ENCODE data around the gene FANCC.

Gene FANCC

GRCh38 chr9:95313010-95313498 lies 4.5 kb downstream of the FANCC start:
- Histone ChIP-seq H2BK12ac (ENCODE audit: low read length) (no peak overlapping the region), H2BK120ac (ENCODE audit: low read depth, low read length) (no peak overlapping the region), H3K23ac (ENCODE audit: low read depth, low read length, poor library complexity) (peak overlapping the region; percentile 50), H2BK5ac (ENCODE audit: low read length) (no peak overlapping the region), H3K79me1 (ENCODE audit: low read depth, low read length) (peaks cover 5% of the 10 kb centered on the region), H3K9me3 (replicated peaks in 1 of 2; ENCODE audit: control insufficient read depth in 2 of 2, insufficient read depth in 1 of 2, low read depth in 1 of 2, low read length in 2 of 2) (no peaks in the 10 kb centered on the region), H3K27me3 (ENCODE audit: control insufficient read depth in 3 of 3, insufficient read depth in 3 of 3, low read depth in 1 of 3, low read length in 3 of 3) (no peaks in the 10 kb centered on the region), H3K9ac (ENCODE audit: low read depth, low read length, poor library complexity) (no peak overlapping the region), H3K36me3 (replicated peaks in 1 of 2; ENCODE audit: control insufficient read depth in 2 of 2, insufficient read depth in 2 of 2, low read length in 2 of 2) (no peaks in the 10 kb centered on the region), H2AFZ (ENCODE audit: low read length) (no peak overlapping the region), H3K14ac (ENCODE audit: low read length) (no peak overlapping the region), H2AK5ac (ENCODE audit: low read depth, low read length) (peak overlapping the region; percentile 44), H3K4me1 (ENCODE audit: control insufficient read depth in 2 of 2, insufficient read depth in 1 of 2, low read depth in 1 of 2, low read length in 2 of 2) (peaks cover 2 to 9% of the 10 kb centered on the region in 2 donors), H3K18ac (ENCODE audit: low read length) (peak overlapping the region; percentile 68), H3K4me3 (ENCODE audit: low read length in 2 of 2) (peak overlapping the region in 1 of 2 donors; percentile 73), H2BK15ac (ENCODE audit: low read length) (no peak overlapping the region), H3K27ac (replicated peaks; ENCODE audit: low read length) (no peak overlapping the region), H4K91ac (ENCODE audit: low read depth, low read length, poor library complexity) (no peak overlapping the region), H3K4ac (ENCODE audit: low read length) (no peak overlapping the region), H3K4me2 (ENCODE audit: insufficient read depth, low read length, poor library complexity, severe bottlenecking) (peak overlapping the region; percentile 46), H4K8ac (ENCODE audit: low read depth, low read length) (no peak overlapping the region)
- DNase-seq (ENCODE audit: low spot score): no peak
- no CpG with 5 or more reads among the region's 29 CpGs for WGBS, 2 donors (ENCODE audit: extremely low coverage in 2 of 2, insufficient read length in 2 of 2, insufficient replicate concordance in 1 of 2)

DNA sequence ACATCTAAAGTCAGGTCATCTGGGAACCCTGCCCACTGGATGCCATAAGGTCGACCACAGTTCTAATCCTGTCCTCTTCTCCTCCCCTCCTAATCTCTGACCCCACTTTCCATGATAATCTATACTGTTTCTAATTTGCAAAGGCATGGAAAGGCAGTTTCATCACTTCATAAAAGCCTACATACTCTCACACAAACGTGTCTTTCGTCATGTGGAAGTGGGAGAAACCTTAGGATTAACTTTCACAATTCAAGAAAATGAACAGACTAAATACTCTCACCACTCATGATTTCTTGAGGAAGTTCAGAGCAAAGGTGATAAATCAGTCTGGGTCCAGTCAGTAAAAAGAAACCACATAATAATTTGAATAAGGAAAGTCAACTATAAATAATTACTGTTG lies 5.5 kb downstream of the FANCC start:
- H2BK12ac ChIP-seq (ENCODE audit: low read length): no peak overlapping the region
- no peak overlapping the region for H3K23ac ChIP-seq (ENCODE audit: low read depth, low read length, poor library complexity)
- H3K4ac ChIP-seq (ENCODE audit: low read length): no peak overlapping the region
- no peak overlapping the region for H3K4me2 ChIP-seq (ENCODE audit: insufficient read depth, low read length, poor library complexity, severe bottlenecking)
- no peak overlapping the region for H2AFZ ChIP-seq (ENCODE audit: low read length)
- H4K8ac ChIP-seq (ENCODE audit: low read depth, low read length): no peak overlapping the region
- H2BK120ac ChIP-seq (ENCODE audit: low read depth, low read length): no peak overlapping the region
- no peak overlapping the region for H3K4me3 ChIP-seq (ENCODE audit: low read length in 2 of 2)
- H3K79me1 ChIP-seq (ENCODE audit: low read depth, low read length): peaks cover 5% of the 10 kb centered on the region
- no peak overlapping the region for H3K27ac ChIP-seq (replicated peaks; ENCODE audit: low read length)
- H3K14ac ChIP-seq (ENCODE audit: low read length): no peak overlapping the region
- peaks cover 2 to 9% of the 10 kb centered on the region in 2 donors for H3K4me1 ChIP-seq (ENCODE audit: control insufficient read depth in 2 of 2, insufficient read depth in 1 of 2, low read depth in 1 of 2, low read length in 2 of 2)
- no peak overlapping the region for H2BK15ac ChIP-seq (ENCODE audit: low read length)
- no peak overlapping the region for H3K9ac ChIP-seq (ENCODE audit: low read depth, low read length, poor library complexity)
- no peak overlapping the region for H4K91ac ChIP-seq (ENCODE audit: low read depth, low read length, poor library complexity)
- no CpG with 5 or more reads among the region's 3 CpGs for WGBS, 2 donors (ENCODE audit: extremely low coverage in 2 of 2, insufficient read length in 2 of 2, insufficient replicate concordance in 1 of 2)
- H3K27me3 ChIP-seq (ENCODE audit: control insufficient read depth in 3 of 3, insufficient read depth in 3 of 3, low read depth in 1 of 3, low read length in 3 of 3): no peaks in the 10 kb centered on the region
- no peaks in the 10 kb centered on the region for H3K36me3 ChIP-seq (replicated peaks in 1 of 2; ENCODE audit: control insufficient read depth in 2 of 2, insufficient read depth in 2 of 2, low read length in 2 of 2)
- H3K18ac ChIP-seq (ENCODE audit: low read length): no peak overlapping the region
- no peak overlapping the region for H2AK5ac ChIP-seq (ENCODE audit: low read depth, low read length)
- H2BK5ac ChIP-seq (ENCODE audit: low read length): no peak overlapping the region
- no peak for DNase-seq (ENCODE audit: low spot score)
- H3K9me3 ChIP-seq (replicated peaks in 1 of 2; ENCODE audit: control insufficient read depth in 2 of 2, insufficient read depth in 1 of 2, low read depth in 1 of 2, low read length in 2 of 2): no peaks in the 10 kb centered on the region

DNA sequence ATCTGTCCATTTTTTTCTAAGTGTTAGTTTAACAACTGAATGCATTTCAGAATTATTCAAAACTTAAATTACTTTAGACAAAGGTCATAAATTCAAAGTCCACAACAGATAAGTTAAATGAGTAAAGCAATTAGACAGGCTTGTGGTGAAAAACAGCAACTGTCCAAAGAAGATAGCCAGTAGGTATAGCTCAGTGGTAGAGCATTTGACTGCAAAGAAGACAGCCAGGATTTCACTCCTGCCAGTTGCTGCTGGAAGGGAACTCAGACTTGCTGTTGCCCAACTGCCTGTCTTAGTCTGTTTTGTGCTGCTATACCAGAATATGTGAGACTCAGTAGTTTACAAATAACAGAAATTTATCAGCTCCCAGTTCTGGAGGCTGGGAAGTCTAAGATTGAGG lies 10.0 kb downstream of the FANCC start:
- no peak overlapping the region for H3K14ac ChIP-seq (ENCODE audit: low read length)
- no peak for DNase-seq (ENCODE audit: low spot score)
- no peak overlapping the region for H2AFZ ChIP-seq (ENCODE audit: low read length)
- H3K23ac ChIP-seq (ENCODE audit: low read depth, low read length, poor library complexity): no peak overlapping the region
- no peak overlapping the region for H2BK12ac ChIP-seq (ENCODE audit: low read length)
- no peak overlapping the region for H2BK5ac ChIP-seq (ENCODE audit: low read length)
- H3K4me3 ChIP-seq (ENCODE audit: low read length in 2 of 2): no peak overlapping the region
- no peak overlapping the region for H3K18ac ChIP-seq (ENCODE audit: low read length)
- no peak overlapping the region for H2BK15ac ChIP-seq (ENCODE audit: low read length)
- H3K9me3 ChIP-seq (replicated peaks in 1 of 2; ENCODE audit: control insufficient read depth in 2 of 2, insufficient read depth in 1 of 2, low read depth in 1 of 2, low read length in 2 of 2): peaks cover 0 to 10% of the 10 kb centered on the region in 2 donors
- H4K91ac ChIP-seq (ENCODE audit: low read depth, low read length, poor library complexity): no peak overlapping the region
- H3K79me1 ChIP-seq (ENCODE audit: low read depth, low read length): peaks cover 2% of the 10 kb centered on the region
- no peak overlapping the region for H3K4ac ChIP-seq (ENCODE audit: low read length)
- H3K27me3 ChIP-seq (ENCODE audit: control insufficient read depth in 3 of 3, insufficient read depth in 3 of 3, low read depth in 1 of 3, low read length in 3 of 3): no peaks in the 10 kb centered on the region
- no peak overlapping the region for H2AK5ac ChIP-seq (ENCODE audit: low read depth, low read length)
- no peak overlapping the region for H3K9ac ChIP-seq (ENCODE audit: low read depth, low read length, poor library complexity)
- H2BK120ac ChIP-seq (ENCODE audit: low read depth, low read length): no peak overlapping the region
- H4K8ac ChIP-seq (ENCODE audit: low read depth, low read length): no peak overlapping the region
- H3K4me1 ChIP-seq (ENCODE audit: control insufficient read depth in 2 of 2, insufficient read depth in 1 of 2, low read depth in 1 of 2, low read length in 2 of 2): peaks cover 3 to 17% of the 10 kb centered on the region in 2 donors
- no peak overlapping the region for H3K27ac ChIP-seq (replicated peaks; ENCODE audit: low read length)
- H3K36me3 ChIP-seq (replicated peaks in 1 of 2; ENCODE audit: control insufficient read depth in 2 of 2, insufficient read depth in 2 of 2, low read length in 2 of 2): no peaks in the 10 kb centered on the region
- H3K4me2 ChIP-seq (ENCODE audit: insufficient read depth, low read length, poor library complexity, severe bottlenecking): no peak overlapping the region

- Histone ChIP-seq H3K4ac (ENCODE audit: low read length) (no peak overlapping the region), H3K36me3 (replicated peaks in 1 of 2; ENCODE audit: control insufficient read depth in 2 of 2, insufficient read depth in 2 of 2, low read length in 2 of 2) (no peaks in the 10 kb centered on the region), H4K91ac (ENCODE audit: low read depth, low read length, poor library complexity) (no peak overlapping the region), H2BK5ac (ENCODE audit: low read length) (no peak overlapping the region), H3K27ac (replicated peaks; ENCODE audit: low read length) (no peak overlapping the region), H3K23ac (ENCODE audit: low read depth, low read length, poor library complexity) (no peak overlapping the region), H3K18ac (ENCODE audit: low read length) (no peak overlapping the region), H3K14ac (ENCODE audit: low read length) (no peak overlapping the region), H3K9me3 (replicated peaks in 1 of 2; ENCODE audit: control insufficient read depth in 2 of 2, insufficient read depth in 1 of 2, low read depth in 1 of 2, low read length in 2 of 2) (peaks cover 0 to 10% of the 10 kb centered on the region in 2 donors), H4K8ac (ENCODE audit: low read depth, low read length) (no peak overlapping the region), H2BK15ac (ENCODE audit: low read length) (no peak overlapping the region), H3K4me1 (ENCODE audit: control insufficient read depth in 2 of 2, insufficient read depth in 1 of 2, low read depth in 1 of 2, low read length in 2 of 2) (peaks cover 3 to 17% of the 10 kb centered on the region in 2 donors), H3K9ac (ENCODE audit: low read depth, low read length, poor library complexity) (no peak overlapping the region), H2BK120ac (ENCODE audit: low read depth, low read length) (no peak overlapping the region), H3K27me3 (ENCODE audit: control insufficient read depth in 3 of 3, insufficient read depth in 3 of 3, low read depth in 1 of 3, low read length in 3 of 3) (no peaks in the 10 kb centered on the region), H2AK5ac (ENCODE audit: low read depth, low read length) (no peak overlapping the region), H2AFZ (ENCODE audit: low read length) (no peak overlapping the region), H3K4me3 (ENCODE audit: low read length in 2 of 2) (no peak overlapping the region), H3K79me1 (ENCODE audit: low read depth, low read length) (peaks cover under 1% of the 10 kb centered on the region), H3K4me2 (ENCODE audit: insufficient read depth, low read length, poor library complexity, severe bottlenecking) (no peak overlapping the region), H2BK12ac (ENCODE audit: low read length) (no peak overlapping the region)
- no peak for DNase-seq (ENCODE audit: low spot score)
- no CpG with 5 or more reads among the region's 6 CpGs for WGBS, 2 donors (ENCODE audit: extremely low coverage in 2 of 2, insufficient read length in 2 of 2, insufficient replicate concordance in 1 of 2)
Observed at GRCh38 chr9:95306819-95307218, 10.7 kb downstream of the FANCC start.
